Prostate gland (tissue), 2 donors: ENCODE measurements around the gene PROM2. TPM values are rescaled to one million over a fixed set of nuclear protein-coding genes. Genes with fewer than 3 reads are reported as not detected.
A peak's percentile ranks its signal among the peaks of the same experiment; 100 is the strongest.

ENCODE experiments used
- DNase-seq: peaks from one replicate; pipeline ENCODE4 v3.0.0-alpha.2; 2019; ENCODE audit warnings: low spot score
- H3K27ac ChIP-seq, 2 donors: fragments of 200-600 bp; sonication (generic); 2 replicates each; pipeline ENCODE4 v1.5.1; 2017 to 2019
- H3K27me3 ChIP-seq: fragments of 200-600 bp; sonication (generic); replicated peaks from 2 replicates; pipeline ENCODE4 v1.5.1; 2019; ENCODE audit not compliant: insufficient read depth
- H3K36me3 ChIP-seq, 2 donors: fragments of 200-600 bp; sonication (generic); 1 replicate in 1 of 2; 2 replicates in 1 of 2; pipeline versions ENCODE4 v1.5.1 to v1.8.1; 2017 to 2019
- H3K4me1 ChIP-seq: fragments of 200-600 bp; sonication (generic); replicated peaks from 2 replicates; pipeline ENCODE4 v1.5.1; 2019
- H3K4me3 ChIP-seq, 2 donors: fragments of 200-600 bp; sonication (generic); 2 replicates each; pipeline ENCODE4 v1.5.1; 2017 to 2019
- H3K9me3 ChIP-seq: fragments of 200-600 bp; sonication (generic); 2 replicates; pipeline ENCODE4 v1.5.1; 2017
- POLR2A ChIP-seq: fragments of 450-650 bp; IDR thresholded peaks from one replicate; pipeline ENCODE4 v1.6.1; 2016; ENCODE audit warnings: antibody characterized with exemption, mild to moderate bottlenecking
- POLR2AphosphoS5 ChIP-seq: sonication (generic); formaldehyde crosslinking; IDR thresholded peaks from one replicate; pipeline ENCODE4 v1.6.1; 2017; ENCODE audit warnings: antibody characterized with exemption
- WGBS: methylation state at CpG from one replicate; pipeline ENCODE4 v1.1.5; 2018; 5-methylcytosine and 5-hydroxymethylcytosine counted together
- intact Hi-C: fragments of 100-400 bp; cut with DNase I; formaldehyde crosslinking; loops from one replicate; pipeline ENCODE4 v1.14.2; 2022
- total RNA-seq, 2 donors: library from RNA; depleted of rRNA; stranded (reverse); fragments of >200 nt; gene quantifications; one replicate each; pipeline ENCODE4 v1.1.0, GENCODE V29; 2016
- TF ChIP-seq, protein P1 (sequence below), 4 experiments: fragments of 200-600 bp in 2 of 4; fragments of 450-650 bp in 2 of 4; sonication (generic) in 2 of 4; IDR thresholded peaks; 1 replicate in 3 of 4; 2 replicates in 1 of 4; pipeline ENCODE4 v1.5.1; 2016 to 2019; ENCODE audit warnings: antibody characterized with exemption in 4 of 4, mild to moderate bottlenecking in 2 of 4, moderate library complexity in 2 of 4

Gene PROM2
- total RNA-seq, 2 donors from 2014 or later = 43.4 to 80.1 TPM

DNA sequence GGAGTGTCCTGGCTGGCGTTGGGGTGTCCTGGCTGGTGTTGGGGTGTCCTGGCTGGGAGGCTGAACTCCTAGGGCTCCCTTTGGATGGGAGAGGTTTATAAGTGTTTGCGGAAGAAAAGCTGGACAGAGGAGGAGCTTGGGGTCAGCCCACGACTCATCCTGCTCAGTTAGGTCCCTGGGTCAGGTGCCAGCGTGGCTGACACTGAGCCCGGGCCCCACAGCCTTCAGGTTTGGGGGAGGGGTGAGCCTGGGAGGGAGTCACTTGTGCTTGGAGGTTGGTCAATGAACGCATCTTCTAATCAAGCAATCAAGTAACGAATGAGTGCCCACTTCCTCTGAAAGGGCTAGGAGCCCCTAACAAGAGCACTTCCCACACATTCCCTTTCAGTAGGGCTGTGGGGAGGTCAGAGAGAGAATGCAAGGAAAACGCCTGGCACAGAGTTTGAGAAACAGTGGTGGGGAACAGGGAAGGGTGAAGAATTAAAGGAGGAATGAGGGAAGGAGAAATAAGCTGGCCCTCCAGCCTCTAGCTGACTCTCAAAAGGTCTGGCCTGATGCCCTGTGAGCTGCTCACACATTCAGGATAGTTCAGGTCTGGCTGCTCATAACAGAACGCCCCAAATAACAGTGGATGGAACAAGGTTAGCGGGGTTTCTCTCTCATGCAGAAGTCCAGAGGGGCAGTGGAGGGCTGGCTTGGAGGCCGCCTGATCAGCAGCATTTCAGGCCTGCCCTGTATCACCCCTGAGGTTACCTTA is 23.6 kb downstream of the PROM2 start:
- no peaks in the 10 kb centered on the region for H3K4me1 ChIP-seq

DNA sequence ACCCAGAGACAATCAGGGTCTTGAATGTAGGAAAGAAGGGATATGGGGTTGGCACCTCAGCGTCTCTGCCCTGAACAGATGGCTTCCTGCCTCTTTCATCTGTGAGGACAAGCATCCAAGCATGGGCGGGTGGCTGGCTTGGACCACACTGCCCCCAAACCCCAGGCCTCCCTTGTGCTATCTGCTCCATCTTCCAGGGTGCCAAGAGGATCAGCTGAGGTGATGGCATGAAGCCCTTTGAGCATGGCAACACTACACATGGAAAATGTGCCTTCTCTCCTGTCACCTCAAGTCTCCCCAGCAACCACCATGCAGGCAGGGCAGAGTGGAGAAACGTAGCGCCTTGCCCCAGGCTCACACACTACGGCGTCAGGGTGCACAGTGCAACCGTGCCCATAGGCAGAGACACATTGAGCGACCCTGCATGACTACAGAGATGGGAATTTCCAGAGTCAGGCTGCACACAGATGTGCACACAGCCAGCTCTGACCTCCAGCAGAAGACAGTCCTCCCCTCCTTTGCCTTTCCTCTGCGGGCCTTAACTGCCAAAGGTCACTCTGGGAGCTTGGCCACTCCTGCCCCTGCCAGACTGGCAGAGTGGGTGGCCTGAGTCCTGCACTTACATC is 24.4 kb downstream of the PROM2 start:
- TF ChIP-seq POLR2A (no peak), POLR2AphosphoS5 (no peak)
- TF ChIP-seq, protein P1, sequence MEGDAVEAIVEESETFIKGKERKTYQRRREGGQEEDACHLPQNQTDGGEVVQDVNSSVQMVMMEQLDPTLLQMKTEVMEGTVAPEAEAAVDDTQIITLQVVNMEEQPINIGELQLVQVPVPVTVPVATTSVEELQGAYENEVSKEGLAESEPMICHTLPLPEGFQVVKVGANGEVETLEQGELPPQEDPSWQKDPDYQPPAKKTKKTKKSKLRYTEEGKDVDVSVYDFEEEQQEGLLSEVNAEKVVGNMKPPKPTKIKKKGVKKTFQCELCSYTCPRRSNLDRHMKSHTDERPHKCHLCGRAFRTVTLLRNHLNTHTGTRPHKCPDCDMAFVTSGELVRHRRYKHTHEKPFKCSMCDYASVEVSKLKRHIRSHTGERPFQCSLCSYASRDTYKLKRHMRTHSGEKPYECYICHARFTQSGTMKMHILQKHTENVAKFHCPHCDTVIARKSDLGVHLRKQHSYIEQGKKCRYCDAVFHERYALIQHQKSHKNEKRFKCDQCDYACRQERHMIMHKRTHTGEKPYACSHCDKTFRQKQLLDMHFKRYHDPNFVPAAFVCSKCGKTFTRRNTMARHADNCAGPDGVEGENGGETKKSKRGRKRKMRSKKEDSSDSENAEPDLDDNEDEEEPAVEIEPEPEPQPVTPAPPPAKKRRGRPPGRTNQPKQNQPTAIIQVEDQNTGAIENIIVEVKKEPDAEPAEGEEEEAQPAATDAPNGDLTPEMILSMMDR (IDR thresholded peaks at IDR 0.05) = no peak
- intact Hi-C loops = no loop called here
- Histone ChIP-seq H3K9me3 (no peaks in the 10 kb centered on the region), H3K4me1 (no peaks in the 10 kb centered on the region), H3K27ac (no peak overlapping the region), H3K27me3 (no peaks in the 10 kb centered on the region), H3K4me3 (no peak overlapping the region), H3K36me3 (no peaks in the 10 kb centered on the region)
- WGBS = 81% methylated on average over 9 of the region's 9 CpGs
- DNase-seq = no peak

More for the DNA sequence above, 23.6 kb downstream of the PROM2 start:
- intact Hi-C loops = no loop called here
- no peak for DNase-seq
- H3K4me3 ChIP-seq = no peak overlapping the region
- peak overlapping the region; percentile 49 to 68 for H3K27ac ChIP-seq
- WGBS = 51% methylated on average over 11 of the region's 11 CpGs
- H3K27me3 ChIP-seq = no peaks in the 10 kb centered on the region
- TF ChIP-seq, protein P1 (IDR thresholded peaks at IDR 0.05) = no peak
- TF ChIP-seq POLR2AphosphoS5 (no peak), POLR2A (no peak)
- H3K9me3 ChIP-seq = no peaks in the 10 kb centered on the region
- H3K36me3 ChIP-seq = no peaks in the 10 kb centered on the region

DNA sequence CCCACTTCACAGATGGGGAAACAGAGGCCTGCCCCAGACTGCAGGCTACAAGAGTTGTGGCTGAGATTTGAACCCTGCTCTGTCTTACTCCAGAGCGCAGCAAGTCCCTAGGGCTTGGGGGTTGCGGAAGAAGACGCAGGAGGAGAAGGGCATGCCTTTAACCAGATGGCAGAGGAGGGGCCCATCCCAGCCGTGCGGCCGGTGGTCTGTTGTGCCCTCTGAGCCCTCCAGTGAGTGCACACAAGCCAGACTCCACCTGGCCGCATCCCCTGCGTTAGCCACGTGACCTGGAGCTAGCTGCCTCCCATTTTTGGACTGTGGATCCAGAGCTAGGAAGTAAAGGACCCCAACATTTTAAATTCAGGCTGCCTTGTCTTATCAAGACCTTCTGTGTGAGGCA is 25.7 kb downstream of the PROM2 start:
- Histone ChIP-seq H3K4me3 (no peak overlapping the region), H3K9me3 (no peaks in the 10 kb centered on the region), H3K27me3 (no peaks in the 10 kb centered on the region), H3K4me1 (no peaks in the 10 kb centered on the region), H3K27ac (no peak overlapping the region), H3K36me3 (no peaks in the 10 kb centered on the region)
- no peak for DNase-seq
- intact Hi-C loops = no loop called here
- WGBS = 67% methylated on average over 9 of the region's 9 CpGs
- TF ChIP-seq POLR2A (no peak), POLR2AphosphoS5 (no peak)
- TF ChIP-seq, protein P1 (IDR thresholded peaks at IDR 0.05) = no peak

DNA sequence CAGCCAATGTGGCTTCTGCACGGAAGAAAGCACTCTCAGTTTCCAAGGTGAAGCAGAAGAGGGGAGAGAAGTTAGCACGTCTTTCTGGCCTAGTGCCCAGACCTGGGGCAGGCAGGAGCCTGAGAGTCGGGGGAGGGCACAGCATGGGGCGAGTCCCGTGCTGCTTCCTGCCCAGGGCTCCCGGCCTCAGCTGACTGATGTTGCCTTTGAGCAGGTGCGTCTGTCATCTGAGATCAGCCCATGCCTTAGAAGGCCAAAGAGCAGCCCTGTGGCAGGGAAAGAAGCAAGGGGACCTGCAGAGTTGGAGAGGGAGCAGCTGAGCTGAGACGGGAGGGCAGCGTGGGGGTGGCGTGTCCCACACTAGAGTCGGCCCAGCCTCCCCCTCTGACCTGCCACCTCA is 26.2 kb downstream of the PROM2 start:
- Histone ChIP-seq H3K4me1 (no peaks in the 10 kb centered on the region), H3K27ac (no peak overlapping the region), H3K4me3 (no peak overlapping the region), H3K36me3 (no peaks in the 10 kb centered on the region), H3K9me3 (no peaks in the 10 kb centered on the region), H3K27me3 (no peaks in the 10 kb centered on the region)
- intact Hi-C loops = no loop called here
- TF ChIP-seq, protein P1 (IDR thresholded peaks at IDR 0.05) = no peak
- TF ChIP-seq POLR2AphosphoS5 = no peak
- no peak for TF ChIP-seq POLR2A
- 24% methylated on average over 11 of the region's 11 CpGs for WGBS
- peak; percentile 48 for DNase-seq

DNA sequence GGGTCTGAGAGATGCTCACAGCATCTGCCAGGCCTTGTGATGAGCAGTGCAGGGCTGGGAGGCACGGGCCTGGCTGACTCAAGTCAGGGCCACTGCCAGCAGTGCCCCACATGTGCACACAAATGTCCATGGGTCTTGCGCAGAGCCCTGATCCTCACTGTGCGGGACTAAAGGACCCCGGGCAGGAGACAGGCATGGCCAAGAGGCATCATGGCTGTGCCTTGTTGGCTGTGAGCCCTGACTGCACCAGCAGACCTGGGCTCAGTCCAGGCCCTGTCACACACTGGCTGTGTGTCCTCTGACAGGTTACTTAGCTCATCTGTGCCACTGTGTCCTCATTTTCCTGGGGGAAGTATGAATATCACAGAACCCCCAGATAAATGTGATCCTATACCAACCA is 26.9 kb downstream of the PROM2 start:
- no peak overlapping the region for H3K4me3 ChIP-seq
- H3K4me1 ChIP-seq = no peaks in the 10 kb centered on the region
- TF ChIP-seq, protein P1 (IDR thresholded peaks at IDR 0.05) = no peak
- no peak for TF ChIP-seq POLR2AphosphoS5
- no peak for TF ChIP-seq POLR2A
- no peaks in the 10 kb centered on the region for H3K9me3 ChIP-seq
- no peak overlapping the region for H3K27ac ChIP-seq
- no peaks in the 10 kb centered on the region for H3K27me3 ChIP-seq
- intact Hi-C loops = no loop called here
- no peaks in the 10 kb centered on the region for H3K36me3 ChIP-seq
- 69% methylated on average over 4 of the region's 4 CpGs for WGBS
- no peak for DNase-seq
